NOMO-1 treated with dmso at 0.1 percent for 144 hours (cell line): ENCODE data around the gene RNF213.

Source experiments
- DNase-seq: peaks from one replicate; lab custom pipeline; 2025; ENCODE audit not compliant: unreplicated experiment; lab: John Stamatoyannopoulos, UW

RNF213 gene

DNA sequence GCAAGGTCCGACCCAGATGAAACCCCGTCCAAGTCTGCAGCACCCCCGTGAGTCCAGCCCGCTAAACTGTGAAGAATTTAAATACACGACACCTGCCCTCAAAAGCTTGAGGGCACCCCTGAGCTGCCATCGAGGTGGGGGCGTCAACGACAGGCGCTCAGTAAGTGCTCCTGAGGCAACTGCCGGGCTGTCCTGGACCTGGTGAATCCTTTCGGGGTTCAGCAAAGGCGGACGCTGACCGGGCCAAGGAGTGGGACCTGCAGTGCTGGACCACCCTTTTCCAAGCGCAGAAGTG is 153.8 kb downstream of the RNF213 start:
- DNase-seq = no peak

DNA sequence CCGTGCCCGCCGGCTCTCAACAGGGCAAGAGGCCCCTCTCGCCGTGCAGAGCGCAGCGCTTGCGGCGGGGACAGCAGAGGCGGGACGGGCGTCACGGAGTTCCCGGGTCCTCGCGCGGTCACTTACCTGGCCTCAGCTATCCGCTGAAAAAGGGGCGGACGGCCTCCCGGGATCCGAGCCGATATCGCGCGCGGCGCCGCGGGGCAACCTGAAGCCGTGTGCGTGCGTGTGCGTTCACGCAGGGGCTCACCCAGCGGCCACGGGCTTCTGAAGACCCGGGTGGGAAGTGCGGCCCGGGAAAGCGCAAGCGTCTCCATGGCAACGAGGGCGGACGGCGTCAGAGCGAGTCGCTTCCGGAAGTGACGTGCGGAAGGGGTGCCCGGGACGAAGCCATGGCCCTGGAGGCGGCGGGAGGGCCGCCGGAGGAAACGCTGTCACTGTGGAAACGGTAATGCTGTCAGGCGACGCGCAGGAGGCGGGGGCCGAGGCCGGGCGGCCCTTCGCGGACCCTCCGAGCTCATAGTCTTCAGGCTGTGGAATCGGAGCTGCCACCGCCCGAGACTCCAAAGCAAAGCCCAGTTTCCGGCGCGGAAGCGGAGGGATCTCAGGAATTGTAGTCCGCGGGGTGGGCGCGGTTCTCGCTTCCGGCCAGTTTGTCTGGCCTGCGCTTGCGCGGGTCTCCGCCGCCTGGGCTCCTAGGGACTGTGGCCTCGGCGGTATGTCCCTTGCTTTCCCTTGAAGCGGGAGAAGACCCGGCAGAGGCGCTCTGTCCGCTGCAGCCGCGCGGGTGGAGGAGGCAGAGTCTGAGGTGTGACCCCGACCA is 154.4 kb downstream of the RNF213 start, which contains the start of gene ENDOV:
Gene ENDOV (plus strand): TSS at position 365 of the 823 bp plus-strand sequence. CDS start 28 bp downstream, at position 393.
- peak; percentile 94 for DNase-seq

- no peak for DNase-seq
Measured at GRCh38 chr17:80415626-80416137, 155.0 kb downstream of the RNF213 start.

GRCh38 chr17:80416260-80416939 is 155.7 kb downstream of the RNF213 start:
- no peak for DNase-seq

- DNase-seq = no peak
Measured at GRCh38 chr17:80416940-80417293, 156.3 kb downstream of the RNF213 start.

- no peak for DNase-seq
Measured at GRCh38 chr17:80418589-80418988, 157.9 kb downstream of the RNF213 start.

GRCh38 chr17:80419255-80419654 is 158.6 kb downstream of the RNF213 start:
- no peak for DNase-seq

GRCh38 chr17:80421381-80422090 is 160.9 kb downstream of the RNF213 start:
- no peak for DNase-seq

- no peak for DNase-seq
Measured at GRCh38 chr17:80422276-80422675, 161.6 kb downstream of the RNF213 start.

DNA sequence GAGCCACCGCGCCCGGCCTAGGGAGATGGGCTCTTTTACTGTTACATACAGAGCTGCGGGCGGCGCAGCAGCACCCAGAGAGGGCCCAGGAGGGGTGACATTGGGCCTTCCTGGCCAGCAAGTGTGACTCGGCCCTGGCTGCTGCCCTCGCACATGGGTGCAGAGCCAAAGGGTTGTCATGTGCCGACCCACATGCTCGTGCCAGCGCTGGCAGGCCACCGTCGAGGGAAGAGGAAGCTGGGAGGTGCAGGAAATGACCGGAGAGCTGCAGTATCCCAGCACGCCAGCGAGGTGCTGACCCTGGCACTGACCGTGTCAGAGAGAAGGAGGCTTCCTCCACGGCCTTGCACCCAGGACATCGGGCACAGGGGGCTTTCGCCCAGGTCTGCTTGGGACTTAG is 162.3 kb downstream of the RNF213 start:
- DNase-seq = no peak

DNA sequence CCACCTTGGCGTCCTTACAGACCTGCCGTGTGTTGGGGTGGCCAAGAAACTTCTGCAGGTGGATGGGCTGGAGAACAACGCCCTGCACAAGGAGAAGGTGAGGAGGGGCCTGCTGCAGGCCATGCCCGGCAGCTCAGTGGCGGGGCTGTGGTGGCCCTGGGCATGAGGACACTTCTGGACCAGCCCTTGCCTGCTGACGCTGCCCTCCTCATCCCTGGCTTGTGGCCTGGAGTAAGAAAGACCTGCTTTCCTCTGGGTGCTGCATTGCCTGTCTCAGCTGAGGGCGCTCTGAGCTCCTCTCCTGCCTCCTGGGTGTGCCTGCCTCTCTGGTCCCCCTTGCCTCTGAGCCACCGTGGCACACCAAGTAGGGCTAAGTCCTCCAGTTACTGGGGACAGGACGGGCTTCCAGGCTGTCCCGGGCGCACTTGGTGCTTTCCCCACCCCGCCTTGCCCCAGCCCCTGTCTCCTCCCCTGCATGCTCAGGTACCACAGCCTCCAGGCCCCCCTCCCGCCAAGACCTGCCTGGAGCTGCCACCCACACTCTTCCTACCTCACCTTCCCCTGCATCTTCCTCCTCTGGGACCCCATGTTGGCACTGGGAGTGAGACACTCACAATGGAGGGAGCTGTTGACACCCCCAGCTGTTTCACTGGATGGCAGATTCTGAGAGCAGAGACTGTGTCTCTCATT is 163.0 kb downstream of the RNF213 start:
- no peak for DNase-seq

DNA sequence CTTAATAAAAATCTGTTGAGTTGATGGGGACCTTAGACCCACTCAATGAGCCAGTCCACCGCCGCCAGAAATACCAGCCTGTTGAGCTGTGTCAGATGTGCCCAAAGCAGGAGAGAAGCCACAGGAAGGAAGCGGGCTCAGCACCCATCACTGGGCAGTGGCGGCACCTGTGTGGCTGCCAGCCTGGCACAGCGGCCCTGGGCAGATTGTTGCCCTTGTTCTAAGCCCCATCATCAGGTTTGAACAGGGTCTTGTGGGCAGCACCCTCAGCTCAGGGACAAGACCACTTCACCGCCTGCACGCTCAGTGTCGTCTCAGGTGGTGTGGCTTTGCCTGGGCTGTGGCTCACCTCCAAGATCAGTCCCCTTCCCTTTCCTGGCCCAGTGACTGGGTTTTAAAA is 163.6 kb downstream of the RNF213 start:
- DNase-seq = no peak

GRCh38 chr17:80424878-80425765 is 164.5 kb downstream of the RNF213 start:
- DNase-seq = no peak

DNA sequence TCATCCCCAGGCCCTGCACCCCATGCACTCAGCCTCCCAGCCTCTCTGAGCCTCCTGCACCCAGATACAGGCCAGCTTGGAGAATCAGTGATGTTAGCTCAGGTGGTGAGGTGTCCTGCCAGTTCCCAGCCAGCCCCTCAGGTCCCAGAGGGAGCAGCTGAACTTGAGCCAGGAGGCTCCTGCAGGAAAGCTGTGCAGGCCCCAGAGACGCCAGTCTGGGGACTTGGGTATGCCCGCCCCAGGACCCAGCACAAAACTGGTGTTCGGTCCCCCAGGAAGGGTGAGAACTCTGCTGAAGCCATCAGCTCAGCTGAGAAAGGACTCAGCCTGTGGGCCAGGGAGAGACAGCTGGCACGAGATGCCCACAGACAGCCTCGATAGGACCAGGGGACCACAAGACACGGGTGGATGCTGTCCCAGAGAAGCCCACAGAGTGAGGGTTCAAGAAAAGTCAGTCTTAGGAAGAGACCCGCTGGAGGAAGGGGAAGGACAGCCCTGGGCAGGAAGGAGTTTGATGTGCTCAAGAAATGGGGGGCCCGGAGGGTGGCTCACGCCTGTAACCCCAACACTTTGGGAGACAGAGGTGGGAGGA is 165.3 kb downstream of the RNF213 start:
- DNase-seq = no peak

DNA sequence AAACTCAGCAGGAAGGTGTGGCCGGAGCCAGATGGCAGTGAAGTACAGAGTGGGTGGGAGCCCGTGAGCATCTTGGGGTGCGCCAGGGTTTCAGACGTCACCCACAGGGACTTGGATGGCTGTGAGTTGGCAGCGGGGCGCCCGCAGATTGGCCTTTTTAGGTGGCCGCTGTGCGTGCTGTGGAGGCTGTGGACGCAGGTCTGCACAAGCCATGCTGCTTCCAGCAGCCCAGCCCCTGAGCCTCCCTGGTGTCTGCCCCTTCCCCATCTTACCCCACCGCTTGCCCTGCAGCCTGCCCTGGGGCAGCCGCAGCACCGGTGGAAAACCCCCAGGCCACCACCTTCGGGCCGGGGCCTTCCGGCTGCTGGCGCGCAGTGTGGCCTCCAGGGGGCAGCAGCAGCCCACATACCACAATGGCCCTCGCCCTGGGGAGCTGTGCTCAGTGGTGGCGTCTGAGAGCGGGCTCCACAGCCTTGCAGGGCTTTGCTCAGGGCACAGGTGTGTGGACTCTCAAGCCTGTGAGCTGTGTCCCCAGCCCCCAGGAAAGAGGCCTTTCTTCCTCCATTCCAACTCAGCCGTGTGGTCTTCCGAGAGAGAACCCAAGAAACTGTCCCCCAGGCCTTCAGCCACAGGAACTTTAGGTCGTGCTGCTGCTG is 166.1 kb downstream of the RNF213 start:
- DNase-seq = no peak

DNA sequence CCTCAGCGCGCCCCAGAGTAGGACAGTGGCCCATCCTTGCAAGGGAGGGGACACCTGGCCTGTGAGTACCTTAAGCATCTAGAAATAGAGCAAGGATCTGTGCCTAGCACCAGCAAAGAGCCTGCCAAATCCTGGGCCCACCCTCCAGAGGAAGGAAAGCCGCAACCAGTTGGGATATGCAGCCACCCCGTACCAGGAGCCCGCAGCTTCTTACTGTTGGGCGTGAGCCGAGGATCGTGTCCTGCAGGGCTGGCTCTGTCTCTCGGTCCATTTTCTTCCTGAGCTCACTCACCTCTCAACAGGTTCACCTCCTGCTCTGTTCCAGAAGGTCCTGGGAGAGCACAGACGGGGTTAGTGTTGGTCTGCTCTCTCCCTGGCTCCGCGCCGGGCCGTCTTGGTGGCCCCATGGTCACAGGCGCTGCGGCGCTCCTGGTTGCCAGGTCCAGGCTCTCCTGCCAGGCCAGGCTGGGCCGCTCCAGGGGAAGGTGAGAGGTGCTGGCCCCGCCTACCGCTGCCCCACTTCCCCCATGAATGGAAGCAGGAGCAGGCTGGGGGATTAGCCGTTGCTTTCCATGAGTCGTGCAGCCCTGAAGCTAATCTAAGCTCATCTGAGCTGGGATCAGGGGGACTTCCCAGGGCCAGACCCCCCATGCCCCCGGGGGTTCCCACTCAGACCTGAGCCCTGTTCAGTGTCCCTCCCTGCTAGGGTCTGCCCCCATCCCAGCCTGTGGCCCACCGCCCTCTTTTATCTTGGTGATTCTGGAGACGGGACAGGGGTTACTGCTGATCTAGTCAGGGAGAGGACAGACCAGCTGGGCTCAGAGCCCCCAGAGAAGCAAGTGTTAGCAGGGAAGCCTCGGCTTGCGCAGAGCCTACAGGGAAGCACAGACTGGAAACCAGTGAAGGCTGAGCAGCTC is 167.0 kb downstream of the RNF213 start:
- DNase-seq = no peak

- DNase-seq = no peak
Measured at GRCh38 chr17:80428363-80428762, 167.7 kb downstream of the RNF213 start.

DNA sequence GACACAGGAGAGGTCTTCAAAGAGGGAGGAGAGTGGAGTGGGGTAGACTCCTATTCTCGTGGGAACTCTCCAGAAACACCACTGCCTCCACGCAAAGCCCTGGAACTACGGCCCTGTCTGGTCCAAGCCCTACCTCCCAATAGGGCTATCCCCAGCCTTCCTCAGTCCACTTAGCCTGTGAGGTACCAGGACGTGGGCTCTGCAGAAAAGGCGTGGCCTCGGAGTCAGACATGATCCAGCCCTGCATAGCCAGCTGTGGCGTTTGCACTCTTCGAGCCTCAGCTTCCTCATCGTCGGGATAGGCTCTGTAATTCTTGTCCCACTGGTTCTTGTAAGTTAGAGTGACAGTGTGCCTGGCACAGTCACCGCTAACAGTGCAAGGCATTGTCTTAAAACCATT is 168.1 kb downstream of the RNF213 start:
- no peak for DNase-seq
